Neural cell (in vitro differentiated cells): ENCODE data around the gene RYR1. TPM values are rescaled to one million over a fixed set of nuclear protein-coding genes. Genes with fewer than 3 reads are reported as not detected.

Experiments
- H2AFZ ChIP-seq: fragments of 200-600, 300-800 bp; sonication (generic), shearing (Covaris generic); 2 replicates; pipeline ENCODE4 v1.6.0; 2014; ENCODE audit warnings: low read depth, mild to moderate bottlenecking, antibody characterized with exemption, low read length, moderate library complexity
- H3F3A ChIP-seq: fragments of 200-600 bp; shearing (Covaris generic); 2 replicates; pipeline ENCODE4 v1.6.1; 2016; ENCODE audit warnings: mild to moderate bottlenecking, moderate library complexity, mixed read lengths, antibody characterized with exemption, low read length; ENCODE audit not compliant: insufficient read depth, poor library complexity, severe bottlenecking
- H3K27ac ChIP-seq: fragments of 200-600, 300-800 bp; sonication (generic), shearing (Covaris generic); 2 replicates; pipeline ENCODE4 v1.5.1; 2014; ENCODE audit warnings: mild to moderate bottlenecking, low read length, moderate library complexity
- H3K27me3 ChIP-seq: fragments of 300-800, 200-600 bp; sonication (generic), shearing (Covaris generic); 2 replicates; pipeline ENCODE4 v1.6.0; 2014; ENCODE audit warnings: mild to moderate bottlenecking, low read depth, low read length, moderate library complexity; ENCODE audit not compliant: insufficient read depth
- H3K36me3 ChIP-seq: fragments of 300-800, 200-600 bp; sonication (generic), shearing (Covaris generic); 2 replicates; pipeline ENCODE4 v1.5.1; 2014; ENCODE audit warnings: mild to moderate bottlenecking, antibody characterized with exemption, low read length, moderate library complexity; ENCODE audit not compliant: insufficient read depth
- H3K4me2 ChIP-seq: fragments of 300-800, 200-600 bp; sonication (generic), shearing (Covaris generic); 2 replicates; pipeline ENCODE4 v1.6.0; 2014; ENCODE audit warnings: mild to moderate bottlenecking, low read length
- H3K4me3 ChIP-seq: fragments of 300-800, 200-600 bp; sonication (generic), shearing (Covaris generic); 2 replicates; pipeline ENCODE4 v1.5.1; 2014; ENCODE audit warnings: mild to moderate bottlenecking, low read length, moderate library complexity
- H3K79me2 ChIP-seq: fragments of 200-600 bp; shearing (Covaris generic); replicated peaks from 2 replicates; pipeline ENCODE4 v1.6.0; 2014; ENCODE audit warnings: mild to moderate bottlenecking, low read length, moderate library complexity; ENCODE audit not compliant: insufficient read depth
- H3K9ac ChIP-seq: fragments of 300-800, 200-600 bp; sonication (generic), shearing (Covaris generic); 2 replicates; pipeline ENCODE4 v1.6.1; 2016; ENCODE audit warnings: mild to moderate bottlenecking, low read length, mixed read lengths
- H3K9me2 ChIP-seq: fragments of 200-600 bp; shearing (Covaris generic); 2 replicates; pipeline ENCODE4 v1.6.1; 2016; ENCODE audit warnings: mild to moderate bottlenecking, low read length, mixed read lengths; ENCODE audit not compliant: insufficient read depth
- H3K9me3 ChIP-seq: fragments of 200-600, 300-800 bp; sonication (generic), shearing (Covaris generic); 2 replicates; pipeline ENCODE4 v1.6.1; 2016; ENCODE audit warnings: mild to moderate bottlenecking, mixed run types, low read length, moderate library complexity, mixed read lengths
- H4K20me1 ChIP-seq: fragments of 200-600 bp; shearing (Covaris generic); 2 replicates; pipeline ENCODE4 v1.6.1; 2016; ENCODE audit warnings: mild to moderate bottlenecking, mixed run types; ENCODE audit not compliant: insufficient read depth
- CTCF ChIP-seq: fragments of 450-650 bp; IDR thresholded peaks from 2 replicates; pipeline ENCODE4 v1.5.1; 2014; ENCODE audit warnings: antibody characterized with exemption, mild to moderate bottlenecking, moderate library complexity; ENCODE audit not compliant: poor library complexity, severe bottlenecking
- EP300 ChIP-seq: fragments of 450-650 bp; conservative IDR thresholded peaks from 2 replicates; pipeline ENCODE4 v1.6.1; 2014; ENCODE audit warnings: antibody characterized with exemption, mild to moderate bottlenecking, moderate library complexity; ENCODE audit not compliant: poor library complexity, severe bottlenecking
- EZH2 ChIP-seq: fragments of 200-600, 300-800 bp; shearing (Covaris generic), sonication (generic); IDR thresholded peaks from 2 replicates; pipeline ENCODE4 v1.6.1; 2014; ENCODE audit warnings: antibody characterized with exemption, low read length, borderline replicate concordance, mild to moderate bottlenecking; ENCODE audit not compliant: insufficient read depth, poor library complexity, severe bottlenecking
- MXI1 ChIP-seq: fragments of 450-650 bp; conservative IDR thresholded peaks from 2 replicates; pipeline ENCODE4 v1.6.1; 2014; ENCODE audit warnings: antibody characterized with exemption, mild to moderate bottlenecking; ENCODE audit not compliant: poor library complexity, severe bottlenecking
- POLR2AphosphoS5 ChIP-seq: IDR thresholded peaks from 2 replicates; pipeline ENCODE4 v1.6.1; 2012
- RAD21 ChIP-seq: fragments of 450-650 bp; conservative IDR thresholded peaks from 2 replicates; pipeline ENCODE4 v1.6.1; 2014; ENCODE audit warnings: antibody characterized with exemption, mild to moderate bottlenecking, moderate library complexity
- REST ChIP-seq: IDR thresholded peaks from 2 replicates; pipeline ENCODE4 v1.6.1; 2012; ENCODE audit warnings: borderline replicate concordance
- SMC3 ChIP-seq: fragments of 450-650 bp; conservative IDR thresholded peaks from 2 replicates; pipeline ENCODE4 v1.6.1; 2014; ENCODE audit warnings: antibody characterized with exemption, mild to moderate bottlenecking, moderate library complexity; ENCODE audit not compliant: poor library complexity
- TAF1 ChIP-seq: IDR thresholded peaks from 2 replicates; pipeline ENCODE4 v1.6.1; 2012; ENCODE audit warnings: low read depth
- polyA plus RNA-seq: library from polyadenylated mRNA; depleted of rRNA; stranded (reverse); fragments of >200 nt; gene quantifications from 2 replicates; pipeline ENCODE4 v1.2.3, GENCODE V29; 2014

RYR1 gene
- polyA plus RNA-seq, 1 donor from 2014 or later: 0.69 TPM

- peak within 1 kb of the TSS; percentile 100 for H3K27ac ChIP-seq
- H3K27me3 ChIP-seq: no peaks in the 10 kb centered on the region
- no peaks in the 10 kb centered on the region for H3K9me2 ChIP-seq
- peak within 1 kb of the TSS; percentile 98 for H3K4me3 ChIP-seq
- no peaks in the 10 kb centered on the region for H3K9me3 ChIP-seq
- H3K4me2 ChIP-seq: peak within 1 kb of the TSS; percentile 65
- H3K36me3 ChIP-seq: peaks cover 6% of the 10 kb centered on the region
- H3F3A ChIP-seq: no peaks in the 10 kb centered on the region
- H3K9ac ChIP-seq: peak within 1 kb of the TSS; percentile 100
- peak within 1 kb of the TSS; percentile 62 for H2AFZ ChIP-seq
- TF ChIP-seq TAF1: no peak
- no peak for TF ChIP-seq RAD21
- TF ChIP-seq POLR2AphosphoS5: peak; percentile 42
- H4K20me1 ChIP-seq: no peaks in the 10 kb centered on the region
- H3K79me2 ChIP-seq: peaks cover 14% of the 10 kb centered on the region
Measured at GRCh38 chr19:38388349-38389100, 45.0 kb upstream of the RYR1 start, which contains the start of gene SPRED3. TSS of gene SPRED3 (plus strand) at chr19:38388697. CDS start at chr19:38390303, 1,606 bp downstream.

GRCh38 chr19:38389101-38389925 is 44.2 kb upstream of the RYR1 start:
- no peaks in the 10 kb centered on the region for H3K9me2 ChIP-seq
- H3K27ac ChIP-seq: peak overlapping the region; percentile 100

More at GRCh38 chr19:38389101-38389925, 44.2 kb upstream of the RYR1 start:
- Histone ChIP-seq H2AFZ (peak overlapping the region; percentile 62), H3K4me2 (peak overlapping the region; percentile 53), H3K27me3 (no peaks in the 10 kb centered on the region), H3K9ac (peak overlapping the region; percentile 100), H3F3A (no peaks in the 10 kb centered on the region), H3K36me3 (peaks cover 6% of the 10 kb centered on the region), H3K79me2 (peaks cover 14% of the 10 kb centered on the region), H3K9me3 (no peaks in the 10 kb centered on the region), H3K4me3 (peak overlapping the region; percentile 98), H4K20me1 (no peaks in the 10 kb centered on the region)
- TF ChIP-seq POLR2AphosphoS5 (peak; percentile 79), REST (peak; percentile 97), EZH2 (no peak), TAF1 (peak; percentile 95), SMC3 (peak; percentile 29), EP300 (peak; percentile 42), CTCF (peak; percentile 43), RAD21 (peak; percentile 25), MXI1 (peak; percentile 59)
